SK-N-SH (cell line): ENCODE measurements around the gene NYAP2. TPM values are rescaled to one million over a fixed set of nuclear protein-coding genes. Genes with fewer than 3 reads are reported as not detected.
A peak's percentile ranks its signal among the peaks of the same experiment; 100 is the strongest.

ENCODE experiments used
- CTCF ChIA-PET: fragments of 300-600, 350-600 bp; formaldehyde crosslinking; extraction: SDS; loops from one replicate; lab custom pipeline; 2021; lab: Yijun Ruan, JAX
- POLR2A ChIA-PET: fragments of 350-600 bp; sonication (Branson Sonifier 250); formaldehyde crosslinking; extraction: SDS; loops from one replicate; lab custom pipeline; 2020; ENCODE audit warnings: antibody characterized with exemption, inconsistent platforms; lab: Yijun Ruan, JAX
- DNase-seq: peaks from one replicate; pipeline ENCODE4 v3.0.0; 2012
- H2AFZ ChIP-seq: fragments of 200-600 bp; sonication (generic); 2 replicates; pipeline ENCODE4 v1.8.1; 2016; ENCODE audit warnings: antibody characterized with exemption, mild to moderate bottlenecking, low read depth
- H3F3A ChIP-seq: fragments of 200-600 bp; sonication (generic); replicated peaks from 2 replicates; pipeline ENCODE3; 2016; ENCODE audit warnings: antibody characterized with exemption, mild to moderate bottlenecking; ENCODE audit not compliant: insufficient read depth
- H3K27ac ChIP-seq, 2 experiments: fragments of 200-500 bp in 1 of 2; fragments of 200-600 bp in 1 of 2; sonication (Bioruptor generic) in 1 of 2; sonication (generic), shearing (Covaris generic) in 1 of 2; 2 replicates each; pipeline versions ENCODE4 v1.5.1 to v1.6.1; 2014 to 2016; ENCODE audit warnings: low read depth in 2 of 2, inconsistent platforms in 1 of 2, low read length in 1 of 2, mild to moderate bottlenecking in 1 of 2, mixed read lengths in 1 of 2
- H3K27me3 ChIP-seq: fragments of 200-600 bp; sonication (generic), shearing (Covaris generic); 2 replicates; pipeline ENCODE4 v1.6.1; 2016; ENCODE audit warnings: mixed run types; ENCODE audit not compliant: insufficient read depth
- H3K36me3 ChIP-seq, 2 experiments: fragments of 200-500 bp in 1 of 2; fragments of 200-600 bp in 1 of 2; sonication (Bioruptor generic) in 1 of 2; sonication (generic) in 1 of 2; replicated peaks in 1 of 2; 2 replicates each; pipeline versions ENCODE3 to v1.5.1; 2014 to 2016; ENCODE audit warnings: low read length in 1 of 2, mild to moderate bottlenecking in 1 of 2; ENCODE audit not compliant: insufficient read depth in 2 of 2, control insufficient read depth in 1 of 2
- H3K4me1 ChIP-seq, 2 experiments: fragments of 200-500 bp in 1 of 2; fragments of 200-600 bp in 1 of 2; sonication (Bioruptor generic) in 1 of 2; sonication (generic), shearing (Covaris generic) in 1 of 2; 2 replicates each; pipeline versions ENCODE4 v1.5.1 to v1.6.1; 2014 to 2016; ENCODE audit warnings: low read depth in 1 of 2, low read length in 1 of 2, mixed run types in 1 of 2; ENCODE audit not compliant: insufficient read depth in 2 of 2, control insufficient read depth in 1 of 2
- H3K4me2 ChIP-seq: fragments of 200-600 bp; sonication (generic), shearing (Covaris generic); 2 replicates; pipeline ENCODE4 v1.6.1; 2017; ENCODE audit warnings: mixed run types
- H3K4me3 ChIP-seq, 2 experiments: fragments of 200-500 bp in 1 of 2; fragments of 200-600 bp in 1 of 2; sonication (Bioruptor generic) in 1 of 2; sonication (generic), shearing (Covaris generic) in 1 of 2; 2 replicates each; pipeline versions ENCODE4 v1.5.1 to v1.8.1; 2014 to 2016; ENCODE audit warnings: low read depth in 2 of 2, inconsistent platforms in 1 of 2, low read length in 1 of 2, mild to moderate bottlenecking in 1 of 2, mixed read lengths in 1 of 2, moderate library complexity in 1 of 2
- H3K79me2 ChIP-seq: fragments of 200-600 bp; sonication (generic); 2 replicates; pipeline ENCODE4 v1.8.1; 2017; ENCODE audit warnings: mild to moderate bottlenecking; ENCODE audit not compliant: insufficient read depth
- H3K9ac ChIP-seq: fragments of 200-600 bp; sonication (generic); 2 replicates; pipeline ENCODE4 v1.6.1; 2017; ENCODE audit warnings: mixed run types
- H3K9me2 ChIP-seq: fragments of 200-600 bp; sonication (generic); 2 replicates; pipeline ENCODE4 v1.6.1; 2017; ENCODE audit warnings: mixed run types
- H3K9me3 ChIP-seq: fragments of 200-600 bp; sonication (generic); 2 replicates; pipeline ENCODE4 v1.6.1; 2017; ENCODE audit warnings: mixed run types, mild to moderate bottlenecking, moderate library complexity
- H4K20me1 ChIP-seq: fragments of 200-600 bp; sonication (generic); 2 replicates; pipeline ENCODE4 v1.6.1; 2017; ENCODE audit warnings: mild to moderate bottlenecking, mixed run types; ENCODE audit not compliant: insufficient read depth
- CHD2 ChIP-seq: fragments of 150-350 bp; IDR thresholded peaks from 2 replicates; pipeline ENCODE4 v1.6.1; 2018; ENCODE audit warnings: low read length; ENCODE audit not compliant: partially characterized antibody
- CTCF ChIP-seq: fragments of 200-600 bp; sonication (generic); IDR thresholded peaks from 2 replicates; pipeline ENCODE4 v1.6.1; 2017; ENCODE audit warnings: antibody characterized with exemption, mild to moderate bottlenecking, moderate library complexity
- EP300 ChIP-seq, 2 experiments: IDR thresholded peaks; 2 replicates each; pipeline versions ENCODE4 v1.4.0 to v1.6.1; 2012; ENCODE audit warnings: borderline replicate concordance in 1 of 2, low read depth in 1 of 2, low read length in 1 of 2
- EZH2phosphoT487 ChIP-seq: fragments of 200-600 bp; sonication (generic); IDR thresholded peaks from 2 replicates; pipeline ENCODE4 v1.6.1; 2017; ENCODE audit warnings: low read depth, mixed run types, mild to moderate bottlenecking, antibody characterized with exemption, moderate library complexity, borderline replicate concordance
- FOSL2 ChIP-seq: IDR thresholded peaks from 2 replicates; pipeline ENCODE4 v1.4.0; 2012; ENCODE audit warnings: low read depth, mild to moderate bottlenecking, moderate library complexity, borderline replicate concordance
- GABPA ChIP-seq: IDR thresholded peaks from 2 replicates; pipeline ENCODE4 v1.4.0; 2012; ENCODE audit warnings: low read depth, mild to moderate bottlenecking
- GATA2 ChIP-seq: sonication (generic); formaldehyde crosslinking; IDR thresholded peaks from 2 replicates; pipeline ENCODE4 v1.5.0; 2020; ENCODE audit warnings: mild to moderate bottlenecking, missing genetic modification reagents
- IRF3 ChIP-seq: fragments of 150-350 bp; IDR thresholded peaks from 2 replicates; pipeline ENCODE4 v1.6.1; 2016; ENCODE audit warnings: mild to moderate bottlenecking, low read depth, low read length
- JUND ChIP-seq: IDR thresholded peaks from 2 replicates; pipeline ENCODE4 v1.4.0; 2012
- MAX ChIP-seq: IDR thresholded peaks from 2 replicates; pipeline ENCODE4 v1.4.0; 2012; ENCODE audit warnings: low read depth
- MEF2A ChIP-seq: IDR thresholded peaks from 2 replicates; pipeline ENCODE4 v1.4.0; 2012; ENCODE audit warnings: low read depth, borderline replicate concordance
- MXI1 ChIP-seq: IDR thresholded peaks from 2 replicates; pipeline ENCODE4 v1.6.1; 2012; ENCODE audit warnings: mild to moderate bottlenecking, low read depth, low read length, improper control_type of control experiment
- NFIC ChIP-seq: IDR thresholded peaks from 2 replicates; pipeline ENCODE4 v1.4.0; 2012; ENCODE audit warnings: borderline replicate concordance
- NRF1 ChIP-seq: IDR thresholded peaks from 2 replicates; pipeline ENCODE4 v1.6.1; 2012; ENCODE audit warnings: low read depth, mild to moderate bottlenecking, low read length
- PBX3 ChIP-seq: IDR thresholded peaks from 2 replicates; pipeline ENCODE4; 2012
- POLR2AphosphoS5 ChIP-seq: IDR thresholded peaks from 2 replicates; pipeline ENCODE4 v1.6.1; 2012; ENCODE audit warnings: low read depth, low read length
- RAD21 ChIP-seq: IDR thresholded peaks from 2 replicates; pipeline ENCODE4 v1.6.1; 2012; ENCODE audit warnings: mild to moderate bottlenecking, low read length
- RCOR1 ChIP-seq: fragments of 150-350 bp; IDR thresholded peaks from 2 replicates; pipeline ENCODE4 v1.6.1; 2017; ENCODE audit warnings: antibody characterized with exemption, low read length
- RFX5 ChIP-seq: IDR thresholded peaks from 2 replicates; pipeline ENCODE4 v1.6.1; 2012; ENCODE audit warnings: mild to moderate bottlenecking, improper control_type of control experiment, low read length
- SIN3A ChIP-seq: IDR thresholded peaks from 2 replicates; pipeline ENCODE4 v1.6.1; 2012; ENCODE audit warnings: low read depth, mild to moderate bottlenecking, low read length, moderate library complexity, borderline replicate concordance
- SMC3 ChIP-seq: IDR thresholded peaks from 2 replicates; pipeline ENCODE4 v1.6.1; 2012; ENCODE audit warnings: low read depth, low read length, improper control_type of control experiment
- TAF1 ChIP-seq: IDR thresholded peaks from 2 replicates; pipeline ENCODE4 v1.6.1; 2012; ENCODE audit warnings: low read depth, mild to moderate bottlenecking, low read length, moderate library complexity, borderline replicate concordance
- TCF12 ChIP-seq: IDR thresholded peaks from 2 replicates; pipeline ENCODE4 v1.4.0; 2012
- TEAD4 ChIP-seq: IDR thresholded peaks from 2 replicates; pipeline ENCODE4 v1.4.0; 2012; ENCODE audit warnings: mild to moderate bottlenecking, borderline replicate concordance; ENCODE audit not compliant: insufficient read depth
- USF1 ChIP-seq: IDR thresholded peaks from 2 replicates; pipeline ENCODE4 v1.4.0; 2012; ENCODE audit warnings: low read depth, borderline replicate concordance
- USF2 ChIP-seq: fragments of 150-350 bp; IDR thresholded peaks from 2 replicates; pipeline ENCODE4 v1.6.1; 2017; ENCODE audit warnings: antibody characterized with exemption, low read length, low read depth, borderline replicate concordance
- YY1 ChIP-seq: IDR thresholded peaks from 2 replicates; pipeline ENCODE4 v1.4.0; 2012; ENCODE audit warnings: low read depth, mild to moderate bottlenecking
- WGBS: methylation state at CpG from one replicate; pipeline ENCODE4 v1.1.6; 2017; ENCODE audit warnings: low lambda C conversion rate; 5-methylcytosine and 5-hydroxymethylcytosine counted together
- polyA plus RNA-seq, 3 experiments: library from polyadenylated mRNA; depleted of rRNA; stranded (reverse); fragments of >200 nt; gene quantifications; 2 replicates each; pipeline ENCODE4 v1.2.3, GENCODE V29; 2012

The NYAP2 gene
- polyA plus RNA-seq, 1 of the 3 experiments (the other 2 are of a cell fraction) = not detected

- POLR2A ChIA-PET = no interaction called here
- no peaks in the 10 kb centered on the region for H3K36me3 ChIP-seq
- no peak overlapping the region for H3K4me2 ChIP-seq
- CTCF ChIA-PET = interaction anchor here (0.6 to 11.6 kb wide), 58 partner anchors 9 to 1693 kb away, joined by 3 to 109 read pairs (median 3); partner anchors contain the start of gene DOCK10
- no peak overlapping the region for H2AFZ ChIP-seq
- H4K20me1 ChIP-seq = no peaks in the 10 kb centered on the region
- H3K4me3 ChIP-seq = no peak overlapping the region; a peak in 1 of 4 replicates
- peak; percentile 58 for DNase-seq
- H3K4me1 ChIP-seq = no peaks in the 10 kb centered on the region
- no peaks in the 10 kb centered on the region for H3K9me3 ChIP-seq
- H3K27me3 ChIP-seq = no peaks in the 10 kb centered on the region
- H3K9me2 ChIP-seq = no peaks in the 10 kb centered on the region
- H3K27ac ChIP-seq = no peak overlapping the region
- no peaks in the 10 kb centered on the region for H3K79me2 ChIP-seq
- no peaks in the 10 kb centered on the region for H3F3A ChIP-seq
- 20% methylated on average over 11 of the region's 11 CpGs for WGBS
- H3K9ac ChIP-seq = no peak overlapping the region
- TF ChIP-seq POLR2AphosphoS5 (no peak), USF1 (no peak), SMC3 (peak; percentile 89), TCF12 (no peak), YY1 (no peak), GABPA (no peak), MAX (no peak), RCOR1 (no peak), NRF1 (0 out of 2 replicates have a peak, but pooled peaks have one; percentile 27), JUND (no peak), IRF3 (no peak), PBX3 (no peak), RAD21 (peak; percentile 98), RFX5 (0 out of 2 replicates have a peak, but pooled peaks have one; percentile 34), MEF2A (no peak), EZH2phosphoT487 (no peak), MXI1 (no peak), EP300 (IDR thresholded peaks at IDR 0.05; ENCODE audit: borderline replicate concordance in 1 of 2, low read depth in 1 of 2, low read length in 1 of 2) (no peak), TEAD4 (no peak), GATA2 (CRISPR knock-in tag) (no peak), NFIC (no peak), CTCF (peak; percentile 97), FOSL2 (no peak), CHD2 (peak; percentile 15), TAF1 (no peak), SIN3A (no peak), USF2 (no peak)
Measured at GRCh38 chr2:225660262-225661131, 261.0 kb downstream of the NYAP2 start.
